HG02970 (cell line): ENCODE results near the gene NOTCH1.

Experiments used
- ATAC-seq: cut with Tn5 transposase; IDR thresholded peaks from one replicate; pipeline ENCODE4 v1.9.1; 2021; ENCODE audit warnings: mild to moderate bottlenecking, moderate library complexity, moderate number of reproducible peaks; ENCODE audit not compliant: unreplicated experiment, low FRiP score

NOTCH1 gene

GRCh38 chr9:136507221-136507991 is 38.4 kb downstream of the NOTCH1 start:
- ATAC-seq: no peak

- ATAC-seq: no peak
These were observed 39.4 kb downstream of the NOTCH1 start for GRCh38 chr9:136506425-136506824.

- no peak for ATAC-seq
These were observed 40.1 kb downstream of the NOTCH1 start for GRCh38 chr9:136505406-136506403.

- no peak for ATAC-seq
These were observed 41.1 kb downstream of the NOTCH1 start for GRCh38 chr9:136504512-136505348.

- ATAC-seq: no peak
These were observed 42.8 kb downstream of the NOTCH1 start for GRCh38 chr9:136502940-136503550.

GRCh38 chr9:136502196-136502595 is 43.7 kb downstream of the NOTCH1 start:
- no peak for ATAC-seq

- no peak for ATAC-seq
These were observed 44.2 kb downstream of the NOTCH1 start for GRCh38 chr9:136501686-136502085.

GRCh38 chr9:136499935-136500910 is 45.6 kb downstream of the NOTCH1 start:
- no peak for ATAC-seq

- no peak for ATAC-seq
These were observed 46.5 kb downstream of the NOTCH1 start for GRCh38 chr9:136499071-136499934.

- no peak for ATAC-seq
These were observed 47.7 kb downstream of the NOTCH1 start for GRCh38 chr9:136497916-136498695.

GRCh38 chr9:136496801-136497620 is 48.8 kb downstream of the NOTCH1 start:
- ATAC-seq: no peak

- no peak for ATAC-seq
These were observed 49.7 kb downstream of the NOTCH1 start for GRCh38 chr9:136496181-136496580.

- ATAC-seq: no peak
These were observed 50.5 kb downstream of the NOTCH1 start for GRCh38 chr9:136495238-136495800.

GRCh38 chr9:136494531-136495215 is 51.2 kb downstream of the NOTCH1 start:
- no peak for ATAC-seq

- no peak for ATAC-seq
These were observed 51.8 kb downstream of the NOTCH1 start for GRCh38 chr9:136494012-136494411.
